Progenitor cell of endocrine pancreas (in vitro differentiated cells): ENCODE results near the gene RNF2. TPM values are rescaled to one million over a fixed set of nuclear protein-coding genes. Genes with fewer than 3 reads are reported as not detected.

ENCODE experiments used
- DNase-seq: peaks from one replicate; pipeline ENCODE4 v3.0.0; 2021; ENCODE audit warnings: low spot score; ENCODE audit not compliant: unreplicated experiment
- H3K27ac Mint-ChIP-seq: 2 replicates; pipeline ENCODE4 v1.8.0; 2021; ENCODE audit warnings: mild to moderate bottlenecking, moderate library complexity, mixed read lengths
- H3K27me3 Mint-ChIP-seq: 2 replicates; pipeline ENCODE4 v1.8.0; 2021; ENCODE audit warnings: mixed read lengths
- H3K36me3 Mint-ChIP-seq: 2 replicates; pipeline ENCODE4 v1.8.0; 2022; ENCODE audit warnings: mixed read lengths; ENCODE audit not compliant: insufficient read depth
- H3K4me1 Mint-ChIP-seq: 2 replicates; pipeline ENCODE4 v1.8.0; 2021; ENCODE audit warnings: low read depth, mixed read lengths
- H3K4me3 Mint-ChIP-seq: 2 replicates; pipeline ENCODE4 v1.8.0; 2021; ENCODE audit warnings: low read depth, mild to moderate bottlenecking, moderate library complexity, mixed read lengths
- H3K9me3 Mint-ChIP-seq: 2 replicates; pipeline ENCODE4 v1.8.0; 2021; ENCODE audit warnings: low read depth, mixed read lengths
- total RNA-seq: library from RNA; stranded (reverse); gene quantifications from 2 replicates; pipeline ENCODE4 v1.2.1, GENCODE V29; 2021
- TF ChIP-seq, protein P1 (sequence below): fragments of 200-600 bp; sonication (generic); IDR thresholded peaks from one replicate; pipeline ENCODE4 v1.5.0; 2021; ENCODE audit warnings: antibody characterized with exemption, mild to moderate bottlenecking; ENCODE audit not compliant: unreplicated experiment

The RNF2 gene
- total RNA-seq, 1 donor from 2014 or later, result 37.5 TPM

DNA sequence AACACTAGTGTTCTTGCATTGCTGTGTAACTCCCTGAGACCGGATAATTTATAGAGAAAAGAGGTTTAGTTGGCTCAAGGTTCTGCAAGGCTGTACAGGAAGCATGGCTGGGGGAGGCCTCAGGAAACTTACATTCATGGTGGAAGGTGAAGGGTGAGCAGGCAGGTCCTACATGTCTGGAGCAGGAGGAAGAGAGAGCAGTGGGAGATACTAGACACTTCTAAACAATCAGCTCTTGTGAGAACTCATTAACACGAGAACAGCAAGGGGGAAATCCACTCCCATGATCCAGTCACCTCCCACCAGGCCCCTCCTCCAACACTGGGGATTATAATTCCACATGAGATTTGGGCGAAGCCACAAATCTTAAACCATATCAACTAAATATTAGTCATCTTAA, 30.1 kb downstream of the RNF2 start:
- Mint-ChIP-seq H3K27me3 (no peaks in the 10 kb centered on the region), H3K9me3 (peaks cover 13% of the 10 kb centered on the region), H3K36me3 (peaks cover 13% of the 10 kb centered on the region), H3K4me1 (no peaks in the 10 kb centered on the region), H3K27ac (no peak overlapping the region), H3K4me3 (no peak overlapping the region)
- TF ChIP-seq, protein P1, sequence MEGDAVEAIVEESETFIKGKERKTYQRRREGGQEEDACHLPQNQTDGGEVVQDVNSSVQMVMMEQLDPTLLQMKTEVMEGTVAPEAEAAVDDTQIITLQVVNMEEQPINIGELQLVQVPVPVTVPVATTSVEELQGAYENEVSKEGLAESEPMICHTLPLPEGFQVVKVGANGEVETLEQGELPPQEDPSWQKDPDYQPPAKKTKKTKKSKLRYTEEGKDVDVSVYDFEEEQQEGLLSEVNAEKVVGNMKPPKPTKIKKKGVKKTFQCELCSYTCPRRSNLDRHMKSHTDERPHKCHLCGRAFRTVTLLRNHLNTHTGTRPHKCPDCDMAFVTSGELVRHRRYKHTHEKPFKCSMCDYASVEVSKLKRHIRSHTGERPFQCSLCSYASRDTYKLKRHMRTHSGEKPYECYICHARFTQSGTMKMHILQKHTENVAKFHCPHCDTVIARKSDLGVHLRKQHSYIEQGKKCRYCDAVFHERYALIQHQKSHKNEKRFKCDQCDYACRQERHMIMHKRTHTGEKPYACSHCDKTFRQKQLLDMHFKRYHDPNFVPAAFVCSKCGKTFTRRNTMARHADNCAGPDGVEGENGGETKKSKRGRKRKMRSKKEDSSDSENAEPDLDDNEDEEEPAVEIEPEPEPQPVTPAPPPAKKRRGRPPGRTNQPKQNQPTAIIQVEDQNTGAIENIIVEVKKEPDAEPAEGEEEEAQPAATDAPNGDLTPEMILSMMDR, result no peak
- DNase-seq, result no peak

DNA sequence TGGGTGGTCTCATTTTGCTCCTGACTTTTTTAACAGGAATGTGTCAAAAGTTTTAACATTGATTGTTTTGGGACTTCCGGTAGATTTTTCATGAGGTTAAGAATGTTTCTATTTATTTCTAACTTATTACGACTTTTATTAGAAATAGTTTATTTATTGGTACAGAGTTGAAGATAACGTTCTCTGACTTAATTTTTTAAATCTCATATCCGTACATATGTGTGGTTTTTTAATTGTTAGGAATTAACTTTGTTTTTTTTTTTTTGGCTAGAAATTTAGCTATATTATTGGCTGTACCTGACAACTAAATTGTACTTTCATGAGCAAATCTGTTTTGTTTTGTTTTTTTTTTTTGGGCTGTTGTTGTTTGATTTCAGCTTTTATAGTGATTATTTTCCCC, 32.0 kb downstream of the RNF2 start:
- Mint-ChIP-seq H3K9me3 (peaks cover 4% of the 10 kb centered on the region), H3K27me3 (no peaks in the 10 kb centered on the region), H3K27ac (no peak overlapping the region), H3K4me3 (no peak overlapping the region), H3K4me1 (no peaks in the 10 kb centered on the region), H3K36me3 (peaks cover 7% of the 10 kb centered on the region)
- DNase-seq, result no peak
- TF ChIP-seq, protein P1, result no peak

DNA sequence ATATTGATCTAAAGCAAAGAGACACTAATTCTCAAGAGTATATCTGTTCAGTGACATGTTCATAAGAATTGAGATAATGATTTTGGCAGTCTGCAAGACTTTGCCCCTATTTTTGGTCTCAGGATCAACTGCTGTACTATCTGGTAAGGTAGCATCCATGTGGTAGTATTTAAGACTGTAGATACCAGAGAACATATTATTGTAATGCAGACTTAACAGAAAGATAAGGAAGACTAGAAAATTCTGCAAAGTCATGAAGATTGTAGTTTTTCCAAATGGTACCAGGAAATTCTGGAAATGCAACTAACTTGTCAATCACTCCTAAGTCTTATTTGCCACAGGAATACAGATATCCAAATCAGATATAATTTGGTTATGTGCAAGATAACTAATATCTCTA, 35.1 kb downstream of the RNF2 start:
- Mint-ChIP-seq H3K27me3 (no peaks in the 10 kb centered on the region), H3K27ac (no peak overlapping the region), H3K4me3 (no peak overlapping the region), H3K9me3 (peaks cover 4% of the 10 kb centered on the region), H3K36me3 (peaks cover 8% of the 10 kb centered on the region), H3K4me1 (no peaks in the 10 kb centered on the region)
- DNase-seq, result no peak
- TF ChIP-seq, protein P1, result no peak

DNA sequence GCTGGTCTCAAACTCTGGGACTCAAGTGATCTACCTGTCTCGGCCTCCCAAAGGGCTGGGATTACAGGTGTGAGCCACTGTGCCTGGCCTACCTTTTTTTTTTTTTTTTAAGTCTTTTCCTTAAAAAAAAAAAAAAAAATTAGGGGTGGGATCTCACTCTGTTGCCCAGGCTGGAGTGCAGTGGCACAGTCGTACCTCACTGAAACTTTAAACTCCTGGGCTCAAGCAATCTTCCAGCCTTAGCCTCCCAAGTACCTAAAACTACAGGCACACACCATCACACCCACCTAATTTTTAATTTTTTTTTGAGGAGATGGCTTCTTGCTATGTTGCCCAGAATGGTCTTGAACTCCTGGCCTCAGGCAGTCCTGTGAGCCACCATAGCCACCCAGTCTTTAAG, 38.5 kb downstream of the RNF2 start:
- Mint-ChIP-seq H3K36me3 (peaks cover 17% of the 10 kb centered on the region), H3K27me3 (no peaks in the 10 kb centered on the region), H3K9me3 (peaks cover 4% of the 10 kb centered on the region), H3K27ac (no peak overlapping the region), H3K4me1 (no peaks in the 10 kb centered on the region), H3K4me3 (no peak overlapping the region)
- DNase-seq, result no peak
- TF ChIP-seq, protein P1, result no peak

DNA sequence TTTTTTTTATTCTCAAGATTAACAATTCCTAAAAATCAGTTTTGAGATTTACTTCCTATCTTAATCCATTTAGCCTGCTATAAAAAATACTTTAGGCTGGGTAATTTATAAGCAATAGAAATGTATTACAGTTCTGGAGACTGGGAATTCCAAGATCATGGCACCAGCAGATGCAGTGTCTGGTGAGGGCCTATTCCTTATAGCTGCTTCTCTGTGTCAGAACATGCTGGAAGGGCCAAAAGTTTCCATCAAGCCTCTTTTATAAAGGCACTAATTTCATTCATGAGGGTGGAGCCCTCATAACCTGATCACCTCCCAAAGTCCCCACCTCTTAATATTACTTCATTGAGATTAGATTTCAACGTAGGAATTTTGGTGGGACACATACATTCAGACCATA, 41.7 kb downstream of the RNF2 start:
- no peaks in the 10 kb centered on the region for H3K9me3 Mint-ChIP-seq
- no peaks in the 10 kb centered on the region for H3K4me1 Mint-ChIP-seq
- TF ChIP-seq, protein P1, result no peak
- H3K27me3 Mint-ChIP-seq, result no peaks in the 10 kb centered on the region
- H3K36me3 Mint-ChIP-seq, result peaks cover 28% of the 10 kb centered on the region
- no peak overlapping the region for H3K27ac Mint-ChIP-seq
- no peak overlapping the region for H3K4me3 Mint-ChIP-seq
- DNase-seq, result no peak

DNA sequence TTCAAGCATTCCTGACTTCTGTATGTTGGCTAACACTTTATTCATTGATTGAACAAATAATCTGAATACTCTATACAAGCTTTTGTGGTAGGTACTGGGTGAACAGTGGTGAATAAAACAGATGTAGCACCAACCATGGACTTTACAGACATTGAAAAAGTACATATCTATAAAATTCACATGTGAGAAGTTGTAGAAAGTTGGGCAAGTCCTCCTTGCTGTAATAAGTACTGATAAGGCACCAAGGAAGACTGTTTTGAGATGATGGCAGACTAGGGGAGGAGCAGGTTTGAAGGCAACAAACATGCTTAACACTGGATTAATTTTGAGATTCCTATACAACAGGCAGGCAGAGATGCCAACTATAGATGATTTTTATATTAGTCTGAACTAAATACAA, 42.4 kb downstream of the RNF2 start:
- Mint-ChIP-seq H3K27ac (no peak overlapping the region), H3K4me1 (no peaks in the 10 kb centered on the region), H3K4me3 (no peak overlapping the region), H3K27me3 (no peaks in the 10 kb centered on the region), H3K36me3 (peaks cover 28% of the 10 kb centered on the region), H3K9me3 (no peaks in the 10 kb centered on the region)
- TF ChIP-seq, protein P1, result no peak
- no peak for DNase-seq
